ENCODE measurements around the gene FBF1.

GRCh38 chr17:75925912-75926311 lies 14.9 kb downstream of the FBF1 start:
- TF ChIP-seq CTCF (IDR thresholded peaks at IDR 0.05) = no peak
- TF ChIP-seq POLR2A (IDR thresholded peaks at IDR 0.05) = no peak

Measured in right lobe of liver (tissue), 4 donors.